Smooth muscle cell (in vitro differentiated cells): ENCODE data around the gene TDRD15. TPM values are rescaled to one million over a fixed set of nuclear protein-coding genes. Genes with fewer than 3 reads are reported as not detected.
A peak's percentile ranks its signal among the peaks of the same experiment; 100 is the strongest.

Experiments
- DNase-seq: peaks from one replicate; lab custom pipeline; 2025; ENCODE audit not compliant: unreplicated experiment; lab: John Stamatoyannopoulos, UW
- H2AFZ ChIP-seq: fragments of 200-600 bp; sonication (generic); 2 replicates; pipeline ENCODE4 v1.6.0; 2016; ENCODE audit warnings: antibody characterized with exemption, low read depth, mild to moderate bottlenecking
- H3F3A ChIP-seq: fragments of 200-600 bp; sonication (generic); 2 replicates; pipeline ENCODE4 v1.6.0; 2017; ENCODE audit warnings: antibody characterized with exemption, low read depth
- H3K27ac ChIP-seq: fragments of 200-600 bp; sonication (generic); 2 replicates; pipeline ENCODE4 v1.5.1; 2016; ENCODE audit warnings: low read depth, mild to moderate bottlenecking
- H3K27me3 ChIP-seq: fragments of 200-600 bp; sonication (generic); 2 replicates; pipeline ENCODE4 v1.6.1; 2016; ENCODE audit warnings: low read depth, mild to moderate bottlenecking
- H3K36me3 ChIP-seq: fragments of 200-600 bp; sonication (generic); 2 replicates; pipeline ENCODE4 v1.5.1; 2016; ENCODE audit warnings: low read depth
- H3K4me1 ChIP-seq: fragments of 200-600 bp; sonication (generic); 2 replicates; pipeline ENCODE4 v1.5.1; 2016; ENCODE audit warnings: low read depth
- H3K4me2 ChIP-seq: fragments of 200-600 bp; sonication (generic); 2 replicates; pipeline ENCODE4 v1.6.0; 2016; ENCODE audit warnings: mild to moderate bottlenecking
- H3K4me3 ChIP-seq: fragments of 200-600 bp; sonication (generic); 2 replicates; pipeline ENCODE4 v1.5.1; 2016; ENCODE audit warnings: mild to moderate bottlenecking
- H3K79me2 ChIP-seq: fragments of 200-600 bp; sonication (generic); 2 replicates; pipeline ENCODE4 v1.6.0; 2016; ENCODE audit warnings: low read depth, mild to moderate bottlenecking
- H3K9ac ChIP-seq: fragments of 200-600 bp; sonication (generic); 2 replicates; pipeline ENCODE4 v1.6.0; 2016; ENCODE audit warnings: low read depth
- H3K9me3 ChIP-seq: fragments of 200-600 bp; sonication (generic); replicated peaks from 2 replicates; pipeline ENCODE4 v1.5.1; 2016; ENCODE audit warnings: low read depth
- H4K20me1 ChIP-seq: fragments of 200-600 bp; sonication (generic); 2 replicates; pipeline ENCODE4 v1.6.0; 2016; ENCODE audit warnings: low read depth
- WGBS: methylation state at CpG from one replicate; pipeline ENCODE4 v1.1.7; 2016; ENCODE audit warnings: low lambda C conversion rate; 5-methylcytosine and 5-hydroxymethylcytosine counted together
- polyA plus RNA-seq: library from polyadenylated mRNA; unstranded; fragments of >200 nt; fragmentation: Nextera tagmentation; extraction: Ambion mirVana; gene quantifications from 2 replicates; pipeline ENCODE4 v1.2.1, GENCODE V29; 2016
- total RNA-seq: library from RNA; depleted of rRNA; stranded (reverse); fragments of >200 nt; gene quantifications from 2 replicates; pipeline ENCODE4 v1.2.3, GENCODE V29; 2014
- TF ChIP-seq, protein P1 (sequence below): fragments of 200-600 bp; sonication (generic); IDR thresholded peaks from 2 replicates; pipeline ENCODE4 v1.5.1; 2017; ENCODE audit warnings: borderline replicate concordance, mild to moderate bottlenecking, antibody characterized with exemption; ENCODE audit not compliant: insufficient read depth, poor library complexity, severe bottlenecking

The TDRD15 gene
- total and polyA plus RNA-seq, 2 experiments from 2014 or later = not detected

DNA sequence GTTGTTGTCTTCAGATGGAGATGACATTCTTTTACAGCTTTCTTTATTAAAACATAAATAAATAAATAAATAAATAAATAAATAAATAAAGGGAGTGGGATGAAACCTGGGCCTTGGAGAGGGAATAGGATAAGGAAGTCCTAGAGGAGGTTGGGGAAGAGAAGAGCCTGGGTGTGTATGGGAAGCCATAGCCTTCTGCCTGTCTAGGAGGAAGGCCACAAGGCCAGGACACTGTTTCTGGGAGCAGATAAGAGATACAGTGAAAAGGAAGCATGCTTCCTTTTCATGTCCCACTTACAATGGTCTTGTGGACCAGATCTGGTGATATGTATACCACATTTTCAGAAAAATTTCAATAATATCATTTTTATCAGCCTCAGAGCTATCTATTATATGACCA, 6.1 kb upstream of the TDRD15 start:
- H3K9me3 ChIP-seq = no peaks in the 10 kb centered on the region
- DNase-seq = no peak
- TF ChIP-seq, protein P1, sequence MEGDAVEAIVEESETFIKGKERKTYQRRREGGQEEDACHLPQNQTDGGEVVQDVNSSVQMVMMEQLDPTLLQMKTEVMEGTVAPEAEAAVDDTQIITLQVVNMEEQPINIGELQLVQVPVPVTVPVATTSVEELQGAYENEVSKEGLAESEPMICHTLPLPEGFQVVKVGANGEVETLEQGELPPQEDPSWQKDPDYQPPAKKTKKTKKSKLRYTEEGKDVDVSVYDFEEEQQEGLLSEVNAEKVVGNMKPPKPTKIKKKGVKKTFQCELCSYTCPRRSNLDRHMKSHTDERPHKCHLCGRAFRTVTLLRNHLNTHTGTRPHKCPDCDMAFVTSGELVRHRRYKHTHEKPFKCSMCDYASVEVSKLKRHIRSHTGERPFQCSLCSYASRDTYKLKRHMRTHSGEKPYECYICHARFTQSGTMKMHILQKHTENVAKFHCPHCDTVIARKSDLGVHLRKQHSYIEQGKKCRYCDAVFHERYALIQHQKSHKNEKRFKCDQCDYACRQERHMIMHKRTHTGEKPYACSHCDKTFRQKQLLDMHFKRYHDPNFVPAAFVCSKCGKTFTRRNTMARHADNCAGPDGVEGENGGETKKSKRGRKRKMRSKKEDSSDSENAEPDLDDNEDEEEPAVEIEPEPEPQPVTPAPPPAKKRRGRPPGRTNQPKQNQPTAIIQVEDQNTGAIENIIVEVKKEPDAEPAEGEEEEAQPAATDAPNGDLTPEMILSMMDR = no peak
- H3K4me1 ChIP-seq = no peaks in the 10 kb centered on the region
- no peaks in the 10 kb centered on the region for H3K79me2 ChIP-seq
- no peaks in the 10 kb centered on the region for H4K20me1 ChIP-seq
- no peak overlapping the region for H3K9ac ChIP-seq
- no peak overlapping the region for H3K4me2 ChIP-seq
- H2AFZ ChIP-seq = no peak overlapping the region
- H3K4me3 ChIP-seq = no peak overlapping the region
- no peaks in the 10 kb centered on the region for H3F3A ChIP-seq
- no peak overlapping the region for H3K27ac ChIP-seq
- H3K36me3 ChIP-seq = no peaks in the 10 kb centered on the region
- peaks cover 12% of the 10 kb centered on the region for H3K27me3 ChIP-seq

DNA sequence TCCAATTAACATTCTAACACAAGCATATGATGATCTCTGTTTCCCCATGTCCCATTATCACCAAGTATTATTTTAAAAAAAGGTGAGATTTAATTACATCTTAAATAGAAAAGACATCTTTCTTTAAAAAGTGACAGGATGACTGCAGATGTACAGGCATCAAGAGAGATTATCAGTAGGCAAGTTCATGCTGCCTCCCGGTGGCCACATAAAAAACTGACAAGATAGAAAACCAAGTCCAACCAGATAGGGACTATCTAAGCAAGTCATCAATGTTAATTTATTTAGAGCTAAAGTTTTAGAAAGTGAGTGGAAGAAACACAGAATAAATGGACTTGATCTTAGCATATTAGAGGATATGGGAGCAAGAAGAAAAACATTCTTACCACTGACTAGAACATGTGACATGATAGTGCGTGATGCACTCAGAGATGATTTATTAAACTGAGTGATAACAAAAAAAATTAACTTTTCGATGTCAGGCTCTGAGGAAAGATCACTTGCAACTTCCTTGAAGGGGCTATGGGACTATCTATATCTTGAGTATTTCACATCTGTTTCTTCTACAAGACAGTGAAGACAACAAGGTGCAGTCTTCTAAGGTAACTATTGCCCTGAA, 5.4 kb upstream of the TDRD15 start:
- no peak overlapping the region for H2AFZ ChIP-seq
- DNase-seq = no peak
- no peaks in the 10 kb centered on the region for H3K4me1 ChIP-seq
- H3F3A ChIP-seq = no peaks in the 10 kb centered on the region
- no peak overlapping the region for H3K27ac ChIP-seq
- H3K4me3 ChIP-seq = no peak overlapping the region
- H3K27me3 ChIP-seq = peaks cover 12% of the 10 kb centered on the region
- H3K9me3 ChIP-seq = no peaks in the 10 kb centered on the region
- H3K79me2 ChIP-seq = no peaks in the 10 kb centered on the region
- WGBS = 50% methylated on average over 3 of the region's 3 CpGs
- H4K20me1 ChIP-seq = no peaks in the 10 kb centered on the region
- H3K36me3 ChIP-seq = no peaks in the 10 kb centered on the region
- no peak overlapping the region for H3K9ac ChIP-seq
- no peak overlapping the region for H3K4me2 ChIP-seq
- TF ChIP-seq, protein P1 = peak; percentile 40

DNA sequence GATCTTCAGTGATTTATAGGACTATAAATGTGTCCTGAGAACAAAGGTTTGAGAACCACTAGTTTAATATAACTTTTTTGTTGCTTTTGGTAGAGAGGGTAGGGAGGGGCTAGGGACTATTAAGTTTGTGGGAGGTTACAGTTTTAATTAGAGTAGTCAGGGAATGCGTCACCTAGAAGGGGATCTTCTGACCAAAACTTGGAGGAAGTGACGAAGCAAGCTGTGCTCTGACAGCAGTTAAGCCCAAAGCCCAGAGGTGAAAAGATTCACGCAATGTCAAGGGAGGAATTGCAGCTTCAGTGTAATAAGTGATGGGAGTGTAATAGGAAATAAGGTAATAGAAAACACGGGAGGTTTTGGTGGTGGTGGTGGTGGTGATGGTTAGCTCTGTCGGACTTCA, 8.1 kb downstream of the TDRD15 start:
- Histone ChIP-seq H4K20me1 (no peaks in the 10 kb centered on the region), H3K27ac (no peak overlapping the region), H2AFZ (no peak overlapping the region), H3K4me2 (no peak overlapping the region), H3K4me3 (no peak overlapping the region), H3K36me3 (no peaks in the 10 kb centered on the region), H3K4me1 (no peaks in the 10 kb centered on the region), H3K9ac (no peak overlapping the region), H3F3A (no peaks in the 10 kb centered on the region), H3K79me2 (no peaks in the 10 kb centered on the region), H3K27me3 (no peaks in the 10 kb centered on the region), H3K9me3 (no peaks in the 10 kb centered on the region)
- TF ChIP-seq, protein P1 = no peak
- no peak for DNase-seq
- WGBS = 84% methylated on average over 5 of the region's 5 CpGs

DNA sequence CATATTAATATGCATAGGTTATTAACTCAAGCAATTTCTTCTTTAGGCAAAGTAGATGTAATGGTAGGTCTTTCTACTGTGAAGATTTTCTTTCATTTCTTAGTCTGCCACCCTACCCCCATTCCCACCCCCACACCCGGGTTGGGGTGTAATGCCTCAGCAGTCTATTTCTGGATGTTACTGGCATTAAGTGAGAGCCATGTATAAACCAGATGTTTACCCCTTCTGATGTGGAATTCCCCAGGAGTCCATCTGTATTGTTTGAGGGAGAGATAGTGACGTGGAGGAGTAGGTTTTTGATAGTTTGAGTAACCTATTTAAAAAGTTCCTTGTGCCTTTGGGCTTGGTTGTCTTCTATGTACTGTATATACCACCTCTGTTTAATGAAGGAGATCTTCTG, 11.8 kb downstream of the TDRD15 start:
- H3K27me3 ChIP-seq = no peaks in the 10 kb centered on the region

More for the DNA sequence above, 11.8 kb downstream of the TDRD15 start:
- no peaks in the 10 kb centered on the region for H3K9me3 ChIP-seq
- no peaks in the 10 kb centered on the region for H3K36me3 ChIP-seq
- H3K9ac ChIP-seq = no peak overlapping the region
- H3K4me2 ChIP-seq = no peak overlapping the region
- no peaks in the 10 kb centered on the region for H3F3A ChIP-seq
- no peak overlapping the region for H3K27ac ChIP-seq
- H3K79me2 ChIP-seq = no peaks in the 10 kb centered on the region
- H2AFZ ChIP-seq = no peak overlapping the region
- no peaks in the 10 kb centered on the region for H4K20me1 ChIP-seq
- H3K4me3 ChIP-seq = no peak overlapping the region
- DNase-seq = no peak
- no peaks in the 10 kb centered on the region for H3K4me1 ChIP-seq
- 76% methylated on average over 2 of the region's 2 CpGs for WGBS
- TF ChIP-seq, protein P1 = no peak
